GM12801 (cell line): Measurements from ENCODE around the gene PCYT1A.

Source experiments
- TF ChIP-seq, protein P1 (sequence below): IDR thresholded peaks from one replicate; pipeline ENCODE4 v1.5.1; 2011; ENCODE audit warnings: control low read depth; ENCODE audit not compliant: insufficient read length; ENCODE audit errors: extremely low read depth

Gene PCYT1A

DNA sequence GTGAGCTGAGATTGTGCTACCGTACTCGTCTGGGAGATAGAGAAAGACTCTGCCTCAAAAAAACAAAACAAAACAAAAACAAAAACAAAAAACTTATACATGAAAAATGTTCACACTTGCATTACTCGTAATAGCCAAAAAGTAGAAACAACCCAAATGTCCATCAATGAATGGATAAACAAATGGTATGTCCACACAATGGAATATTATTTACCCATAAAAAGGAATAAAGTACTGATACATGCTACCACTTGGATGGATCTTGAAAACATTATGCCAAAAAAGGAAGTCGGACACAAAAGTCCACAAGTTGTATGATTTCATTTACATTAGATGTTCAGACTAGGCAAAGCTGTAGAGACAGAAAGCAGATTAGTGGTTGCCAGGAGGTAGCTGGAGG, 26.7 kb downstream of the PCYT1A start:
- TF ChIP-seq, protein P1, sequence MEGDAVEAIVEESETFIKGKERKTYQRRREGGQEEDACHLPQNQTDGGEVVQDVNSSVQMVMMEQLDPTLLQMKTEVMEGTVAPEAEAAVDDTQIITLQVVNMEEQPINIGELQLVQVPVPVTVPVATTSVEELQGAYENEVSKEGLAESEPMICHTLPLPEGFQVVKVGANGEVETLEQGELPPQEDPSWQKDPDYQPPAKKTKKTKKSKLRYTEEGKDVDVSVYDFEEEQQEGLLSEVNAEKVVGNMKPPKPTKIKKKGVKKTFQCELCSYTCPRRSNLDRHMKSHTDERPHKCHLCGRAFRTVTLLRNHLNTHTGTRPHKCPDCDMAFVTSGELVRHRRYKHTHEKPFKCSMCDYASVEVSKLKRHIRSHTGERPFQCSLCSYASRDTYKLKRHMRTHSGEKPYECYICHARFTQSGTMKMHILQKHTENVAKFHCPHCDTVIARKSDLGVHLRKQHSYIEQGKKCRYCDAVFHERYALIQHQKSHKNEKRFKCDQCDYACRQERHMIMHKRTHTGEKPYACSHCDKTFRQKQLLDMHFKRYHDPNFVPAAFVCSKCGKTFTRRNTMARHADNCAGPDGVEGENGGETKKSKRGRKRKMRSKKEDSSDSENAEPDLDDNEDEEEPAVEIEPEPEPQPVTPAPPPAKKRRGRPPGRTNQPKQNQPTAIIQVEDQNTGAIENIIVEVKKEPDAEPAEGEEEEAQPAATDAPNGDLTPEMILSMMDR = no peak

DNA sequence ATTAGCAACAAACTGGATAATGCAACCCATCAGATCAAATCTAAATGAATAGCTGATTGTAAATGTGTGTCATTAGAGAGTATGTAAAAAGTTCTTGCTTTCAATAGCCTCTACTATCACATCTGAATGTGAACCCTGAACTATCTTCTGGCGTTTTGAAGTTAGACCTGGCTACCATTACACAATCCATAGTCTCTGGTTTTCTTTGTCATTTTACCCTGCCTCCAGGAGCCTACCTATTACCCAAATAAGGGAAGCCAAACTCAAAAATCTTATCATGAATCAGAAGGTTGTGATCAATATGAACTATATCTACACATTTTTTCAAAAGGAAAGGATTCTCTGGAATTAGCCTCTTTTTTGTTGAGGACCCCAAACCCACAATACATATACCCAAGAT, 31.8 kb downstream of the PCYT1A start:
- TF ChIP-seq, protein P1 = no peak

DNA sequence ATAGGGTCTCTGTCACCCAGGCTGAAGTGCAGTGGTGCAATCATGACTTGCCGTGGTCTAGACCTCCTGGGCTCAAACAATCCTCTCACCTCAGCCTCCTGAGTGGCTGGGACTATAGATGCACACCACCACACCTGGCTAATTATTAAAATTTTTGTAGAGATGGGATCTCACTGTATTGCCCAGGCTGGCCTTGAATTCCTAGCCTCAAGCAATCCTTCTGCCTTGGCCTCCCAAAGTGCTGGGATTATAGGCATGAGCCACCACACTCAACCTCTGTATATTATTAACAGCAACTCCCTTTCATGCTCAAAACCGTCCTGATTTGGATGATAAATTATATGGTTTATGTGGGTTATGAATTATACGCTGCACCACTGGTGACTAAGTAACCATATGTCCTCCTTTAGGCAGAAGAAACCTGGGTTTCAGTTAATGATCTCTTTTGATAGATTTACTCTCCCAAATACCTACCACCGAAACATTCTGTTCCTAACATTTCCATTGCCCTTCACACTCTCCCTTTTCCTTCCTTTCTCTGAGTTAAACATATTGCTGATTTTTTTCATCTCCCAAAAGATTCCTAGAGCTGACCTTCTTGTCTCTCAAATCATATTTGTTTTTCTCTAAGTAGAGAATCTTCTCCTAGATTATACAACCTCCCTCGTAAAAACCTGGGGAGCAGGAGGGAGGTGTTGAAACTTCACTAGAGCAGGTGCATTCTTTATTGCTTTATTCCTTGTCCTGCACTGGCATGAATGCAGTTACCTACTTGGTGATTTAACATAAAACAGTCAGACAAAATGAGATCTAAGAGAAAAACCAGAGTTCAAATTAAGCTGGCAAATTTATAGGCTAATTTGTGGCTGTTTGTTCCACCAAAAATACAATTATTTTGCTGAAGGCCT, 32.9 kb downstream of the PCYT1A start:
- TF ChIP-seq, protein P1 = no peak

DNA sequence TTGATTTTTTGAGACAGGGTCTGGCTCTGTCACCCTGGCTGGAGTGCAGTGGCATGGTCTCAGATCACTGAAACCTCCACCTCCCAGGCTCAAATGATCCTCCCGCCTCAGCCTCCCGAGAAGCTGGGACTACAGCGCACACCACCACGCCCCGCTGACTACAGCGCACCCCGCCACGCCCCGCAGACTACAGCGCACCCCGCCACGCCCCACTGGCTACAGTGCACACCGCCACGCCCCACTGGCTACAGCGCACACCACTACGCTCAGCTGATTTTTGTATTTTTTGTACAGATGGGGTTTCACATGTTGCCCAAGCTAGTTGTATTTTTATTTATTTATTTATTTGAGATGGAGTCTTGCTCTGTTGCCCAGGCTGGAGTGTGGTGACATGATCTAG, 35.6 kb downstream of the PCYT1A start:
- TF ChIP-seq, protein P1 = no peak

DNA sequence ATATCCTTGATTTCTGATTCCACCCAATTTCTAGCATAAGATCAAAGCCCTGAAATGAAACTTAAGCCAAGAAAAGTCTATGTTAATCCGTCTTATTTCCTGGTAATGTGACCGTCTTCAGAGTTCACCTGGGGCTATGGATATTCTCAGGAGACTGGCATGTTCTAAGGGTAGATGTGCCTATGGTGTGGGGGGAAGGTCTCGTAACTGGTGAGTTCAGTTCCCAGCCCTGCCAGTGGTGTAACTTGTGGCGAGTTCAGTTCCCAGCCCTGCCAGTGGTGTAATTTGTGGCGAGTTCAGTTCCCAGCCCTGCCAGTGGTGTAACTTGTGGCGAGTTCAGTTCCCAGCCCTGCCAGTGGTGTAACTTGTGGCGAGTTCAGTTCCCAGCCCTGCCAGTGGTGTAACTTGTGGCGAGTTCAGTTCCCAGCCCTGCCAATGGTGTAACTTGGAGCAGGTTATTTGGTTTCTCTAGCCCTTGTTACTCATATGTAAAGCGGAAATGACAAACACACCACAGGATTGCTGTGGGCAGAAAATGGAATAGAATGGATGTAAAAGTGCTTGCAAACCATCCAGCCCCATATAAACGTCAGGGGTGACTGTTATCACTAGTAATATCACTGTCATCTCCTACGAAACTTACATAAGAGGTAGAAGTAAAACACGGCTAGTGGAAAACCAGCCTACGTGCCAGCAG, 40.8 kb downstream of the PCYT1A start:
- TF ChIP-seq, protein P1 = no peak

DNA sequence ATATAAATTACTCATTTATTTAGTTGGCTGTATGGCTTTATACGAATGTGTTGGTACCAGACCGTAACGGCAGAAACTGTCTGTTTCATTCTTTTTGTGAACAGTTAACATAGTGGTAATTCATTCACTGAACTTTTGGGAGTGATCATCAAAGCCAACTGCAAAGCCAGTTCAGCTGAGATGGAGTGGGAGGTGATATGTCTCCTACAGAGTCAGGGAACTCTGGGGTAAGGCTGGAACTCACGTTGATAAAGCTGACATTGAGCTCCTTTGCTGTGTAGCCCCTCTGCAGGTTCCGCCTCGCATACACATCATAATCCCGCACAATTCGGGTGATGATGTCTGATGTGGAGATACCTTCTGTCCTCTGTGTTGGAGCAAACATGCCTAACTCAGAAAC, 45.8 kb downstream of the PCYT1A start:
- TF ChIP-seq, protein P1 = no peak

DNA sequence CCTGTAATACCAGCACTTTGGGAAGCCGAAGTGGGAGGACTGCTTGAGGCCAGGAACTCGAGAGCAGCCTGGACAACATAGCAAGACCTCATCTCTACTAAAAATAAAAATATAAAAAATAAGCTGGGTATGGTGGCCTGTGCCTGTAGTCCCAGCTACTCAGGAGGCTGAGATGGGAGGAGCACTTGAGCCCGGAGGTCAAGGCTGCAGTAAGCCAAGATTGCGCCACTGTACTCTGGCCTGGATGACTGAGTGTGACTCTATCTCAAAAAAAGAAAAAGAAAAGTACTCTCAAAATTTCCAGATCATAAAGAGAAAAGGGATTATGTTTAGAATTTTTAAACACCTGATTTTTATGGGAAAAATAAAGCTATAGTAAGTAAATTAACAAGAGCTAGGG, 47.1 kb downstream of the PCYT1A start:
- TF ChIP-seq, protein P1 = no peak
